ENCODE data around the gene GABARAP.

DNA sequence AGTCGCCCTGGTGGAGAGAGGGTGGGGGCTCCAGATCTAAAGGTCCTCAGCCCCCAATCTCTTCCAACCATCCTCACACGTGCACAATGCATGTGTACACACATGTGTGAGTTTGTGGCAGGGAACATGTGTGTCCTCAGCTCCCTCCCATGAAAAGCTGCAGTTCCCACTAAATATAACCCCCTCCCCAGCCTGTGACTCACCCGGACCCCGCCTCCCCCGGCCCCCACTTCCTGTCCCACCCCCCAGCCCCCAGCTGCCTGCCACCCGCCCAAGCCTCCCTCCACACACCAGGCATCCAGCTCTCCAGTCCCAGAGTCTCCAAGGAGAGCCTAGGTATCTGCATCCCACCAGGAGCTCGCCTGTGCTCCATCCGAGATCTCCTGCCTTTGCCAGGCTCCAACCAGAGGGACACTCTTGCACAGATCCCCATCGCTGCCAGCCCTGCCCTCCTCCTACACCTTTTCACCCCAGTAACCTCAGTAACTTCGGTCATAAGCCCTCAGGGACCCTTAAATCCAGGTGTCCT, 26.5 kb downstream of the GABARAP start:
- TF ChIP-seq CTCF (IDR thresholded peaks at IDR 0.05) = no peak
- no peak for TF ChIP-seq POLR2A (IDR thresholded peaks at IDR 0.05)
